Lower leg skin (tissue), 4 donors: Measurements from ENCODE around the gene PIAS4. TPM values are rescaled to one million over a fixed set of nuclear protein-coding genes. Genes with fewer than 3 reads are reported as not detected.
"Not testable (repeated sequence)": the region's sequence is repeated elsewhere in the genome, so short reads cannot be mapped to it uniquely, and the experiment has no call there.

Experiments used
- DNase-seq, 2 donors: peaks; one replicate each; pipeline ENCODE4 v3.0.0-alpha.2; 2019; ENCODE audit warnings: low spot score in 2 of 2
- H3K4me3 ChIP-seq: fragments of 200-600 bp; sonication (generic); 2 replicates; pipeline ENCODE4 v1.5.1; 2017; ENCODE audit warnings: mild to moderate bottlenecking, low read depth; ENCODE audit not compliant: poor library complexity, severe bottlenecking
- CTCF ChIP-seq, 3 donors: fragments of 450-650 bp; IDR thresholded peaks; one replicate each; pipeline ENCODE4 v1.5.1; 2016; ENCODE audit warnings: antibody characterized with exemption in 3 of 3, mild to moderate bottlenecking in 3 of 3, moderate library complexity in 2 of 3
- POLR2A ChIP-seq, 2 donors: fragments of 450-650 bp; IDR thresholded peaks; one replicate each; pipeline ENCODE4 v1.6.1; 2016 to 2017; ENCODE audit warnings: antibody characterized with exemption in 2 of 2, mild to moderate bottlenecking in 1 of 2, moderate library complexity in 1 of 2
- WGBS, 2 donors: methylation state at CpG; one replicate each; pipeline ENCODE4 v1.1.5; 2018; 5-methylcytosine and 5-hydroxymethylcytosine counted together
- intact Hi-C: fragments of 100-400 bp; cut with DNase I; formaldehyde crosslinking; loops from one replicate; pipeline ENCODE4 v1.15.0; 2023; ENCODE audit warnings: low total_unique reads
- total RNA-seq, 4 donors: library from RNA; depleted of rRNA; stranded (reverse); fragments of >200 nt; gene quantifications; one replicate each; pipeline ENCODE4 v1.1.0, GENCODE V29; 2016

PIAS4 gene
- total RNA-seq, 4 donors from 2014 or later: 20.8 to 35.1 (median 26.9) TPM

DNA sequence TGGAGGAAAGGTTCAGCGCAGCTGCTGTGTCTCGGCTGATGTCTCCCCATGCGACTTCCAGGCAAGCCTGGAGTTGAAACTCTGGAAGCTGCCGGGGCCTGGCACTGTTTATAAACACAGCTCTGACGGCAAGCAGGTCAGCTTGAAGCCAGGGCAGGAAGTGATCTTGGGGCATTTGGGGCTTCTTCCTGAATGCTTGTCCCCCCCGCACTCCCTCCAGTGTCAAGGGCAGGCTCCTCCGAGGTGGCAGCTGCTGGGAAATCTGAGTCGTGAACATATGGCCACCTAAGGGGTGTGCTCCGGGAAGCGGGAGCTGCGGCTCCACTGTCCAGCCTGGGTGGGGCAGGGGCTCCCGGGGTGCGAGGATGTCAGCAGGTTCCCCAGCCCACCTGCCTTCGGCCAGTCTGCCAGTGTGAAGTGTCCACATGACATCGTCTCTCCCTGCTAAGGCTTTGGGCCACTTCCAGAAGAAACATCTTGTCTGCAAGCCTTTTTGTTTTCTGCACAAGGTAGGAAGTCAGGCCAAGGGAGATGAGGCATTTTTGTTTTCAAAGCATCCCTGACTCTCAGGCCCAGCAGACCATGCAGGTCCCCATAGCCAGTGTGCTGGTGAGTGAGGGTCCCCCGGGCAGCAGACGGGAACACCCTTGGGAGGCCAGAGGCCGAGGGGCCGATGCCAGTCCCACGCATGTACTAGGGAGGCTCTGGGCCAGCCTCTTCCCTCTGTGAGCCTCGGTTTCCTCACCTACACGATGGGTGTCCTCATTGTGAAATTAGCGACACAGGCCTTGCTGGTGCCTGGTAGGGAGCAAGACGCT, 2.7 kb downstream of the PIAS4 start:
- DNase-seq: no peak
- no peak overlapping the region for H3K4me3 ChIP-seq
- WGBS, 2 donors: 56 to 59% methylated on average over 22 to 23 of the region's 24 CpGs
- intact Hi-C loops: no loop called here
- TF ChIP-seq POLR2A (IDR thresholded peaks at IDR 0.05) (no peak), CTCF (IDR thresholded peaks at IDR 0.05) (no peak)

DNA sequence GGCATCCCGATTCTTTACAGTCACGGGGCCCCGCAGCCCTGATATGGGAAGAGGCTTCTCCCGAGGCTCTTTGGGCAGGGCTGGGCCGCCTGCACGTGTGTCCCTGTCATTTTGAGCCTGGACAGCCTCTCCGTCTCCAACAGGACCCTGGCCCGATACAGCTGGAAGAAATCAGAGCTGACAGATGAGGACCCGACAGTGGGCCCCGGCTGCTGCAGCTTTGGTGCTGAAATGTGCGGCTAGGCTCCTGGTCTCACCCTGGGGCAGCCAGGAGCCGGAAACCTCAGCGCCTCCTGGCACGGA, 3.2 kb downstream of the PIAS4 start:
- 63 to 71% methylated on average over 14 of the region's 14 CpGs for WGBS, 2 donors
- TF ChIP-seq POLR2A (IDR thresholded peaks at IDR 0.05): no peak
- no peak for TF ChIP-seq CTCF (IDR thresholded peaks at IDR 0.05)
- intact Hi-C loops: no loop called here

GRCh38 chr19:4011430-4011829, 3.9 kb downstream of the PIAS4 start:
- 70 to 81% methylated on average over 6 of the region's 6 CpGs for WGBS, 2 donors
- DNase-seq, H3K4me3 ChIP-seq, intact Hi-C loops: not testable (repeated sequence)

More for the DNA sequence above, 3.2 kb downstream of the PIAS4 start:
- DNase-seq: no peak
- no peak overlapping the region for H3K4me3 ChIP-seq

DNA sequence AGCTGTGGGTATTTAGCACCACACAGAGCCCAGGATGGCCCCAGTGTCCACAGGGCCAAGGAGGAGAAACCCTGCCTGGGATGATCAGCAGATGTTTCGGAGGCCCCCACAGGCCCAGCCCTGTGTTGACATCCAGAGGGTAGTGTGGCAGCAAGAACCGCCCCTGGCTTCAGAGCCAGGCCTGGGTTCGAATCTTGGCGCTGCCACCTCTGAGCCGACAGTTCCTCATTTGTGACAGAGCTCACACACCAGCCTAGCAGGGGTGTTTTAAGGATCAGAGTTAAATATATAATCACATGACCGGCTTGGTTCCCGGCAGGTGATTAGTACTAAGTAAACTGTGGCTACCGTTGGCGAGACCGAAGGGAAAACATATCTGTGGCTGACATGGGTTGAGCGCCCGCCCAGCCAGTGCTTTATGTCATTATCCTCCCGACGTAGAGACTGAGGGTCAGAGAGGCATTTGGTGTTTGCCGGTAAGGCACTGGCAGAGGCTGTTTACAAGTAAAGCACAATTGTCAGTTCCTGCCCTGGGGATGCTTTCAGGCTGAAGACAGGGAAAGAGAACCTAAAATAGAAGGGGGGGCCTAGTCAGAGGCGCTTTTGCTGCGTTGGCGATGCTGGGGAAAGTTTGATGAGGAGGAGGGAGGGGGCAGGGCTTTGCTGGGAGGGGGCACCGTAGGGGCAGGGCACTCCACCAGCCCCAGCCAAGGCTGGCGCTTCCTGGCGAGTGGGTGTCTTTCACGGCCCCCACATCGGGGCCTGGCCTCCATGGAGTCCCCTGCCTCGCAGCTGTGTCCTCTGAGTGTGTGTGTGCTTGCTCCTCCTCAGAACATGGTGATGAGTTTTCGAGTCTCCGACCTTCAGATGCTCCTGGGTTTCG, 4.8 kb downstream of the PIAS4 start:
- DNase-seq: no peak
- intact Hi-C loops: no loop called here
- H3K4me3 ChIP-seq: no peak overlapping the region
- WGBS, 2 donors: 84 to 88% methylated on average over 27 of the region's 27 CpGs
- TF ChIP-seq CTCF (IDR thresholded peaks at IDR 0.05): no peak
- TF ChIP-seq POLR2A (IDR thresholded peaks at IDR 0.05): no peak

GRCh38 chr19:4012975-4013634, 5.6 kb downstream of the PIAS4 start:
- no peak for DNase-seq
- 93% methylated on average over 32 to 33 of the region's 33 CpGs for WGBS, 2 donors
- TF ChIP-seq POLR2A (IDR thresholded peaks at IDR 0.05) (no peak), CTCF (IDR thresholded peaks at IDR 0.05) (no peak)
- no peak overlapping the region for H3K4me3 ChIP-seq
- intact Hi-C loops: no loop called here
